GM18519 (cell line): ENCODE results near the gene ZNF316.

ENCODE experiments used
- ATAC-seq: cut with Tn5 transposase; IDR thresholded peaks from one replicate; pipeline ENCODE4 v1.9.1; 2021; ENCODE audit warnings: mild to moderate bottlenecking, moderate library complexity; ENCODE audit not compliant: unreplicated experiment, low FRiP score

Gene ZNF316

DNA sequence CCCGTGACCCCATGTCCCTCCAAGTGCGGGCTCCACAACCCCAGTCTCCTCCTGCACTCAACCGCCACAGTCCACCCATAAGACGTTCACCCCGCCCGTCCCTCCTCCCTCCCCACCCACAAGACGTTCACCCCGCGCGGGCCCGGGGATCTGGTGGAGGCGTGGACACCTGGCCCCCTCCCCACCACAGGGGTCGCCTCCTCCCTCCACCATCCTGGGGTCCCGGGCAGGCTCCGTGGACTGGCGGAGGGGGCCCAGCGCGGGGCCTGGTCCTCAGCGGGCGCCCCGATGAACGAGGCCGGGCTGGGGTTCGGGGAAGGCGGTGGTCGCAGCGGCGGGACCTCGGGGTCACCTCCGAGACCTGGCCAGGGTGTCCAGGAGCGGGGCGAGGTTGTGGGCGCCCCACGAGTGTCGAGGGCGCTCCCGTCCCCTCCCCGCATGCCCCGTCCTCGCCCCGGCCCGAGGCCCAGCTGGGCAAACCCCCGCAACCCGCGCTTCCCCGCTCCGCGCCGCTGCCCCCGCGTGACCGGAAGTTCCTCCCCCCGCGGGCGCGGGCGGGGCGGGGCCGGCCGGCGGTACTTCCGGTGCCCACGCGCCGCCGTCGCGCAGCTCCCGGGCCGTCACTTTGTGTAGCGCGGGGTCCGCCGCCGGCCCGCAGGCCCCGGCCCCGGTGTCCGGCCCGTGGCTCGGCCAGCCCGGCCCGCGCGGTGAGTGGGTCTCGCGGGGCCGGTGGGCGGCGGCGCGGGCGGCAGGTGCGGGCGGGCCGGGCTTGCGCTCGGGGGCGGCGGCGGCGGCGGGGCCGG lies at the start of gene ZNF316:
Gene ZNF316, plus strand, starts transcription at position 578 of the 803 bp plus-strand sequence. CDS start 5,092 bp downstream, outside the sequence.
- peak; percentile 46 for ATAC-seq

DNA sequence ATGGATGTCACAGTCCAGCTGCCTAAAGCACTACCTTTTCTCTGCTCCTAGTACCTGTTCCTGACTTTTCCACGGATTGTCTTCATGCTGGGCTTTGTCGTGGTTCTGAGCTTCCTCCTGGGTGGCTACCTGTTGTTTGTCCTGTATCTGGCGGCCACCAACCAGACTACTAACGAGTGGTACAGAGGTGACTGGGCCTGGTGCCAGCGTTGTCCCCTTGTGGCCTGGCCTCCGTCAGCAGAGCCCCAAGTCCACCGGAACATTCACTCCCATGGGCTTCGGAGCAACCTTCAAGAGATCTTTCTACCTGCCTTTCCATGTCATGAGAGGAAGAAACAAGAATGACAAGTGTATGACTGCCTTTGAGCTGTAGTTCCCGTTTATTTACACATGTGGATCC lies 48.6 kb upstream of the ZNF316 start:
- no peak for ATAC-seq

DNA sequence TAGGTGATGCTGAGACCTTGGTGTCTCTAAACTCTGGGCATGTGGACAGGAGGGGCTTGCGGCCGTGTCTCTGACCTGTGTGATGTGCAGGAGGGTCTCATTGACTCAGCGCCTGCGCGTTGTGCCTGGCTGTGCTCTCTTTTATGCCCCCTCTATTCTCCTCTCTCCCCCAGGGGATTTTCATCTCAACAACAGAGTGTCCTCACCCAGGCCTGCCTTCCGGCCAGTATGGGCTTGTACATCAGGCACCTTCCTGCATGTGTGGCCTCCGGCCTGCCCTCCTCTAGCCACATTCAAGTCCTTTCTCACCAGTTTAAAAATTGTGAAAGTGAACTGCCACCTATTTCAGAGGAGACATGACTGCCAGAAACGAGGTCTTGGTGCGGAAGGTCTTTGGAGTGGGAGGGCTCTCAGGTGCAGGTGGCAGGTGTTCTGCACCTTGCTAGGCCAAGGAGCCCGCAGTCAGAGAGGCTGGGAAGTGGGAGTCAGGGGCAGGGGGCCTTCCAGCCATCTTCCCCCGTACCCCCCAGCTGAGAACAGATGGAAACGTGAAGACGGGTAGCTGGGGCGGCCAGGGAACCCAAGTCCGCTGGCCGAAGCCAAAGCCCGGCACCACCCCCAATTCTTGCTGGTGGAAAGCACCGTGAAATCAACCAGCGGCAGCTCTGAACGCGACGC lies 47.8 kb upstream of the ZNF316 start:
- no peak for ATAC-seq

DNA sequence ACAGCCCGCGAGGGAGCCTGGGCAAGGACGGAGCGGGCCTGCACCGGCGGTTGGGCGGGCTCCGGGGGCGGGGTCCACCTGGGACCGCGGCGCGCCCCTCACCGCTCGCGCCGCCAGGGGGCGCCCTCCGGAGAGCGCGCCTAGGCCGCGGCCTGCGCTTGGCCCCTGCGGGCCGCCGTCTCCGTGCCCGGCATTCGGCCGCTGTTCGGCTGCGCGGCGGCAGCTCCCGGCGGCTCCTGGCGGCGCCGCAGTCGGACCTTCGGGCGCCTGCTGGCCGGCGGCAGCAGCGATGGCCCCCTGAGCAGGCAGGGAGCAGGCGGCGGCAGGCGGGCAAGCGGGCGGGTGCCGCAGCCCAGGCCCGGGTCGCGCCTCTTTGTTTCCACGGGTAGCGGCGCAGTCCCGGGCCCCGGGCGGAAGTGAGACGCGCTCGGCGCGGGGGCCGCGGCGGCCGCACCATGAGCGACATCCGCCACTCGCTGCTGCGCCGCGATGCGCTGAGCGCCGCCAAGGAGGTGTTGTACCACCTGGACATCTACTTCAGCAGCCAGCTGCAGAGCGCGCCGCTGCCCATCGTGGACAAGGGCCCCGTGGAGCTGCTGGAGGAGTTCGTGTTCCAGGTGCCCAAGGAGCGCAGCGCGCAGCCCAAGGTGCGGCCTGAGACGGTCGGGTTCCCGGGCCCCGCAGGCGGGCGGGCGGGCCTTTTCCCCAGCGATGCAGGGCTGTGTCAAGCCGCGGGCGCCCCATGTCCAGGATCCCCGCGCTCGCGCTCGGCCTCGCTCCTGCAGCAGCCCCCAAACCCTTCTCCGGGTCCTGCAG lies 47.1 kb upstream of the ZNF316 start, which contains the start of gene INTS15:
Gene INTS15, plus strand, starts transcription at position 193 of the 816 bp plus-strand sequence. Its CDS starts 263 bp downstream, at position 456.
- peak; percentile 72 for ATAC-seq

GRCh38 chr7:6590645-6591110 lies 46.4 kb upstream of the ZNF316 start:
- ATAC-seq, result peak; percentile 5

DNA sequence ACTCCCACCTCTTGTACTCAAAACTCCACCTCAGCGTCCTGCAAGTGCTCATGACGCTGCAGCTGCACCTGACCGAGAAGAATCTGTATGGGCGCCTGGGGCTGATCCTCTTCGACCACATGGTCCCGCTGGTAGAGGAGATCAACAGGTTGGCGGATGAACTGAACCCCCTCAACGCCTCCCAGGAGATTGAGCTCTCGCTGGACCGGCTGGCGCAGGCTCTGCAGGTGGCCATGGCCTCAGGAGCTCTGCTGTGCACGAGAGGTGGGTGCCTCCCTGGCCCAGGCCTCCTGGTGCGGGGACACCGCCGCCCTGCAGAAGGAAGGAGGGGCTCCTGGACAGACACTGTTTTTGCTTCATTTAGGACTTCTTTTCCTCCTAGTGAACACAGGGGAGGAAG lies 37.0 kb upstream of the ZNF316 start:
- ATAC-seq, result no peak

- ATAC-seq, result no peak
These were observed 32.7 kb upstream of the ZNF316 start for GRCh38 chr7:6604458-6604857.

- no peak for ATAC-seq
These were observed 30.1 kb upstream of the ZNF316 start for GRCh38 chr7:6606866-6607583.

- ATAC-seq, result no peak
These were observed 29.5 kb upstream of the ZNF316 start for GRCh38 chr7:6607651-6608051.

DNA sequence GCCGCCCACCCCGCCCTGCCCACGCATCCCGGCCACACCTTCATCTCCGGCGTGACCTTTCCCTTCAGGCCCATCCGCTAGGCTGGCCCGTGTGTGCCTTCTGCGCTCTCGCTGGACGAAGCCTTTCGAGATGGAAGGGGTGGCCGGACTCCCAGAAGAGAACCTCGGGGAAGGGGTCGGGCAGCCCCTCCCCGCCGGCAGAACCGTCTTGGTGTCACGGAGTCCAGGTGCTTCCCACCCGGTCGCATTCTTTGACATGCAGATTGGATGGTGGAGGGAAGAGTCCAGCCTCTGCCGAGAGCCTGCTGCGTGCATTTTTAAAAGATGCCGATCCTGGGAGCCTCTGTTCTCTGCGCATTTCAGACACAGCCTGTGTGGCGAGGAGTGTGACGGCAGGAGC lies 29.0 kb upstream of the ZNF316 start:
- ATAC-seq, result no peak

- no peak for ATAC-seq
These were observed 28.3 kb upstream of the ZNF316 start for GRCh38 chr7:6608794-6609193.

DNA sequence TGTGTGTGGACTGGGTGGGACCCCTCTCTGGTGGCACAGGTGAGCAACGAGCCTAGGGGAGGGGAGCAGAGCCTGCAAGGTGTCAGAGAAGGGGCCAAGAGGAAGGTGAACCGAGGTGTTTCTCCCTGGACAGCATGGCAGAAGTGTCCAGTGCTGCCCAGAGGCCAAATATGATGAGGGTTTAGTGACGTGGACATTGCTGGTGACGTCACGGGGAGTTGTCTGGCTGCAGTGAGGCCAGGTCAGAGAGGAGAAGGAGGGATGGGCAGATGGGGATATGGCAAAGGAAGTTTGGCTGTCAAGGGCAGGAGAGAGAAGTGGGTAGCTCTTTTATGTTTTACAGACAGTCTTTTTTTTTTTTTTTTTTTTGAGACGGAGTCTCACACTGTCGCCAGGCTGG lies 24.3 kb upstream of the ZNF316 start:
- no peak for ATAC-seq

- no peak for ATAC-seq
These were observed 23.4 kb upstream of the ZNF316 start for GRCh38 chr7:6613706-6614105.

GRCh38 chr7:6614953-6615722 lies 22.0 kb upstream of the ZNF316 start, which contains the start of gene ZNF853:
Gene ZNF853, plus strand, starts transcription at chr7:6615610. Its CDS starts 565 bp downstream, at chr7:6616175.
- no peak for ATAC-seq

DNA sequence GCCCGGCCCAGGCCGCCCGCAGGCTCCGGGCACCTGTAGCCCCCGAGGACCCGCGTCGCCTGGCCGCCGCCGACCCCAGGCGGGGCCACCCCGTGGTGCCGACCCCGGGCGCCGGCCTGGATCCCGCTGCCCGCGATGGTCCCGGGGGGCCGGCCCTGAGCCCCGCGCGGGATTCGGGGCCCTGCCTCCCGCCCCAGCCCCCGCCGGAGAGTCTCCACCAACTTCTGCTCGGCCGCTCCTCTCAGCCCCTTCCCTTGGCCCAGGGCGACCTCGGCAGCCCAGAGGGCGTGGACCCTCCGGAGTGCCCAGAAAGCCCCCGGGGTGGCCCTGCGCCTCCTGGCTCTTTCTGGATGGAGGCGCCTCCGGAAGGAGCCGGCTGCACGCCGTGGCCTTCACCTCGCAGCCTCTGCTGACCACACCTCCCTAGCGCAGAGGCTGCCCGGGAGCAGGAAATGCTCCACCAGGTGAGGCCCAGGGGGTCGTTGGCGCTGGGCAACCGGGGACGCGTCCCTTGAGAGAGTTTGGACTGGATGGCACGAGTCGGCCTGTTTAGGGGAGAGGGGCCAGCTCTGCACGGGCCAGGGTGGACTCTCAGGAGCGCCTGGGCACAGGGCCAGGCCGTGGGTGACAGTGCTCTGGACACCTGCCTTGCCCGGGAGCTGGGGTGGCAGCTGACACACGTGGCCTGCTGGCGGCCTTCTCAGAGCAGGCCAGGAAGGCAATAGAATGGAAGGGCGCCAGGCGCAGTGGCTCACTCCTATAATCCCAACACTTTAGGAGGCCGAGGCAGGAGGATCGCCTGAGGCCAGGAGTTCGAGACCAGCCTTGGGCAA lies 21.2 kb upstream of the ZNF316 start:
- no peak for ATAC-seq

GRCh38 chr7:6616854-6617643 lies 20.1 kb upstream of the ZNF316 start:
- ATAC-seq, result no peak

DNA sequence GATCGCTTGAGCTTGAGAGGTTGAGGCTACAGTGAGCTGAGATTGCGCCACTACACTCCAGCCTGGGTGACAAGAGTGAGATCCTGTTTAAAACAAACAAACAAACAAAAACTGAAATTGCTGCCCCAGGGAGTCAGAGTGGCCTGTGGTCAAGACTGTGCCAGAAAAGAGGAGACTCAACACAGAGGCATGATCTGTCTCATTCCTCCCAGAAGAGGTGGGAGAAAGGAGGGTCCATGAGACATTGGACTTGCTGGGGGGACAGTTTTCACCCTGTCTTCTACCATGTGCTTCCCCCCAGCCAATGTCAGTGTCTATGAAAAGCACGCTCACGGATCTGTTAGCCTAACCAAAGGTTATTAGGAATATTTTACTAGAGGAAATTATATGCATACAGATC lies 18.5 kb upstream of the ZNF316 start:
- no peak for ATAC-seq

GRCh38 chr7:6619961-6620360 lies 17.2 kb upstream of the ZNF316 start:
- no peak for ATAC-seq
